Stimulated activated CD4-positive, alpha-beta T cell treated with anti-CD3 and anti-CD28 coated beads, Interleukin-12 subunit alpha, Interleukin-12 subunit beta, amount 100 ng/mL, for 24 hours (primary cell): ENCODE measurements around the gene GRIK3.

Experiments
- DNase-seq, 2 experiments: peaks; one replicate each; pipeline ENCODE4 v3.0.0-alpha.2; 2020; ENCODE audit warnings: low read depth in 2 of 2

Gene GRIK3

GRCh38 chr1:37043101-37043500 lies 8.8 kb upstream of the GRIK3 start:
- DNase-seq: no peak

GRCh38 chr1:37042506-37042905 lies 8.2 kb upstream of the GRIK3 start:
- no peak for DNase-seq

- no peak for DNase-seq
Measured at GRCh38 chr1:37041483-37041882, 7.2 kb upstream of the GRIK3 start.

GRCh38 chr1:37040773-37041172 lies 6.5 kb upstream of the GRIK3 start:
- DNase-seq: no peak

GRCh38 chr1:37040261-37040660 lies 5.9 kb upstream of the GRIK3 start:
- no peak for DNase-seq

- DNase-seq: no peak
Measured at GRCh38 chr1:37038227-37039093, 4.1 kb upstream of the GRIK3 start.

- no peak for DNase-seq
Measured at GRCh38 chr1:37037690-37038089, 3.4 kb upstream of the GRIK3 start.

- no peak for DNase-seq
Measured at GRCh38 chr1:37036667-37037053, 2.3 kb upstream of the GRIK3 start.

- peak in 1 of 2 experiments; percentile 9 for DNase-seq
Measured at GRCh38 chr1:37035796-37036666, 1.7 kb upstream of the GRIK3 start.

GRCh38 chr1:37035014-37035691 lies 838 bp upstream of the GRIK3 start:
- DNase-seq: no peak

GRCh38 chr1:37033355-37034101 lies 787 bp downstream of the GRIK3 start:
- DNase-seq: no peak

GRCh38 chr1:37032660-37033354 lies 1.5 kb downstream of the GRIK3 start:
- DNase-seq: no peak

- DNase-seq: no peak
Measured at GRCh38 chr1:37031871-37032270, 2.4 kb downstream of the GRIK3 start.

GRCh38 chr1:37031429-37031828 lies 2.9 kb downstream of the GRIK3 start:
- no peak for DNase-seq

GRCh38 chr1:37028981-37029617 lies 5.2 kb downstream of the GRIK3 start:
- DNase-seq: no peak

- no peak for DNase-seq
Measured at GRCh38 chr1:37021502-37021901, 12.8 kb downstream of the GRIK3 start.

GRCh38 chr1:37020653-37021277 lies 13.6 kb downstream of the GRIK3 start:
- DNase-seq: no peak

GRCh38 chr1:37018510-37018909 lies 15.8 kb downstream of the GRIK3 start:
- no peak for DNase-seq

- no peak for DNase-seq
Measured at GRCh38 chr1:37017720-37018119, 16.6 kb downstream of the GRIK3 start.

- DNase-seq: no peak
Measured at GRCh38 chr1:37016121-37016520, 18.2 kb downstream of the GRIK3 start.
